Stimulated activated CD8-positive, alpha-beta memory T cell treated with anti-CD3 and anti-CD28 coated beads, Interleukin-4, amount 100 ng/mL, for 1 hour (primary cell): ENCODE data around the gene TMEM98.
"Not testable (repeated sequence)": the region's sequence is repeated elsewhere in the genome, so short reads cannot be mapped to it uniquely, and the experiment has no call there.

Experiments
- DNase-seq, 2 donors: peaks; one replicate each; pipeline ENCODE4 v3.0.0-alpha.2; 2020; ENCODE audit warnings: low read depth in 2 of 2, low spot score in 1 of 2

TMEM98 gene

GRCh38 chr17:32976605-32977004 lies 48.7 kb downstream of the TMEM98 start:
- no peak for DNase-seq

GRCh38 chr17:32980230-32980629 lies 52.3 kb downstream of the TMEM98 start:
- DNase-seq = no peak

DNA sequence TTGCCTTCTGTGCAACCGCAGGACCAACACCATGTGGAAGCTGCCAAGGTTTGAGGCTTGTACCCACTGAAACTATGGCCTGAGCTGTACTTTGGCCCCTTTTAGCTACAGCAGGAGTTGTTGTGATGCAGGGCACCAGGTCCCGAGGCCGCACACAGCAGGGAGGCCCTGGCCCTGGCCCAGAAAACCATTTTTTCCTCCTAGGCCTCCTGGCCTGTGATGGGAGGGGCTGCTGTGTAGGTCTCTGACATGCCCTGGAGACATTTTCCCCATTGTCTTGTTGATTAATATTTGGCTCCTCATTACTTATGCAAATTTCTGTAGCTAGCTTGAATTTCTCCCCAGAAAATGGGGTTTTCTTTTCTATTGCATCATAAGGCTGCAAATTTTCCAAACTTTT lies 53.7 kb downstream of the TMEM98 start:
- not testable (repeated sequence) for DNase-seq

GRCh38 chr17:32985050-32985756 lies 57.2 kb downstream of the TMEM98 start:
- DNase-seq = no peak

GRCh38 chr17:32987453-32987805 lies 59.5 kb downstream of the TMEM98 start:
- not testable (repeated sequence) for DNase-seq

DNA sequence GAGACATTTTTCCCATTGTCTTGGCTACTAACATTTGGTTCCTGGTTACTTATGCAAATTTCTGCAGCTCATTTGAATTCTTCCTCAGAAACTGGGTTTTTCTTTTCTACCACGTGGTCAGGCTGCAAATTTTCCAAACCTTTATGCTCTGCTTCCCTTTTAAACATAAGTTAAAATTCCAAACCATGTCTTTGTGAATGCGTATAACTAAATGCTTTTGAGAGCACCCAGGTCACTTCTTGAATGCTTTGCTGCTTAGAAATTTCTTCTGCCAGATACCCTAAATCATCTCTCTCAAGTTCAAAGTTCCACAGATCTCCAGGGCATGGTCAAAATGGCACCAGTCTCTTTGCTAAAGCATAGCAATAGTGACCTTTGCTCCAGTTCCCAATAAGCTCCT lies 59.9 kb downstream of the TMEM98 start:
- DNase-seq = not testable (repeated sequence)

GRCh38 chr17:32988481-32989101 lies 60.6 kb downstream of the TMEM98 start:
- no peak for DNase-seq

- no peak for DNase-seq
Measured at GRCh38 chr17:32992321-32993033, 64.5 kb downstream of the TMEM98 start.

DNA sequence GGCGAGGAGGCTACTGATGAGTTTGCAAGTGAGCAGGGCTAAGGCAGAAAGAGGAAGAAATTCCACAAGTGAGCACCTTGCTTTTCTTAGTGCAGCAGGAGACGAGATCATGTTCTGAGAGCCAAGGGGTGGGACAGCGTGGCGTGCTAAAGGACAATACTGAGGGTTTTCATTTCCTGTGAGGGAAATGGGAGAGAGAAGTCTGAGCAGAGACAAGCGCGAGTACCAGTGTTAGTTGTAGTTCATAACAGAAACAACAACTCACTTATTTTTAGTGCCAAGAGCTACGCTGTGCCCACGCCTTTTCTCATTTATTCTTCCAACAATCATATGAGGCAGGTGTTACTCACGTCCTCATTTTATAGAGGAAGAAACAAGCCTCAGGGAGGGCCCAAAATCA lies 66.0 kb downstream of the TMEM98 start:
- no peak for DNase-seq
